ENCODE results near the gene SSR1.
A peak's percentile ranks its signal among the peaks of the same experiment; 100 is the strongest.

The SSR1 gene

GRCh38 chr6:7261852-7262461, 51.0 kb downstream of the SSR1 start:
- no peak overlapping the region for H2BK5ac ChIP-seq (ENCODE audit: low read depth, low read length, poor library complexity, severe bottlenecking)
- no peak for DNase-seq
- H2AFZ ChIP-seq (ENCODE audit: low read depth, low read length) = peak overlapping the region; percentile 30
- H3K14ac ChIP-seq (ENCODE audit: low read length in 2 of 2) = no peak overlapping the region
- peak overlapping the region; percentile 62 for H3K4me2 ChIP-seq (ENCODE audit: low read length, poor library complexity, severe bottlenecking)
- H3K4ac ChIP-seq (ENCODE audit: low read depth in 1 of 2, low read length in 2 of 2) = peak overlapping the region in 1 of 2 experiments; percentile 19
- peak overlapping the region in 1 of 2 experiments; percentile 89 for H2BK12ac ChIP-seq (ENCODE audit: low read length in 2 of 2)
- no peaks in the 10 kb centered on the region for H3K9me3 ChIP-seq (ENCODE audit: control insufficient read depth, low read length)
- no peaks in the 10 kb centered on the region for H3K36me3 ChIP-seq (ENCODE audit: control insufficient read depth in 1 of 2, insufficient read depth in 2 of 2, low read depth in 1 of 2, low read length in 2 of 2)
- no peak overlapping the region for H3K27ac ChIP-seq (ENCODE audit: low read length, poor library complexity, severe bottlenecking)
- peak overlapping the region; percentile 90 for H4K8ac ChIP-seq (ENCODE audit: low read length)
- peak overlapping the region; percentile 2 for H4K91ac ChIP-seq (ENCODE audit: low read length)
- H2BK15ac ChIP-seq (ENCODE audit: low read depth, poor library complexity, severe bottlenecking) = no peak overlapping the region
- peak overlapping the region; percentile 90 for H3K9ac ChIP-seq (ENCODE audit: low read length)
- H3K4me1 ChIP-seq (ENCODE audit: control insufficient read depth, insufficient read depth, low read depth, low read length) = peaks cover 27% of the 10 kb centered on the region
- peaks cover 0 to 5% of the 10 kb centered on the region in 2 experiments for H3K27me3 ChIP-seq (ENCODE audit: control insufficient read depth in 1 of 2, insufficient read depth in 1 of 2, low read length in 2 of 2)
- 38% methylated on average over 12 of the region's 13 CpGs for WGBS
- peak overlapping the region; percentile 67 to 93 for H3K4me3 ChIP-seq (ENCODE audit: insufficient read depth in 1 of 2, low read depth in 1 of 2, low read length in 2 of 2)
- no peak overlapping the region for H3K23ac ChIP-seq (ENCODE audit: low read length in 2 of 2)
- H2BK120ac ChIP-seq (ENCODE audit: low read depth, low read length) = no peak overlapping the region
- no peak overlapping the region for H2AK5ac ChIP-seq (ENCODE audit: low read length, severe bottlenecking)
- no peaks in the 10 kb centered on the region for H3K79me1 ChIP-seq (replicated peaks; ENCODE audit: low read length, poor library complexity, severe bottlenecking)
- peak overlapping the region; percentile 80 to 90 for H3K18ac ChIP-seq (ENCODE audit: low read depth in 1 of 2, low read length in 2 of 2)

DNA sequence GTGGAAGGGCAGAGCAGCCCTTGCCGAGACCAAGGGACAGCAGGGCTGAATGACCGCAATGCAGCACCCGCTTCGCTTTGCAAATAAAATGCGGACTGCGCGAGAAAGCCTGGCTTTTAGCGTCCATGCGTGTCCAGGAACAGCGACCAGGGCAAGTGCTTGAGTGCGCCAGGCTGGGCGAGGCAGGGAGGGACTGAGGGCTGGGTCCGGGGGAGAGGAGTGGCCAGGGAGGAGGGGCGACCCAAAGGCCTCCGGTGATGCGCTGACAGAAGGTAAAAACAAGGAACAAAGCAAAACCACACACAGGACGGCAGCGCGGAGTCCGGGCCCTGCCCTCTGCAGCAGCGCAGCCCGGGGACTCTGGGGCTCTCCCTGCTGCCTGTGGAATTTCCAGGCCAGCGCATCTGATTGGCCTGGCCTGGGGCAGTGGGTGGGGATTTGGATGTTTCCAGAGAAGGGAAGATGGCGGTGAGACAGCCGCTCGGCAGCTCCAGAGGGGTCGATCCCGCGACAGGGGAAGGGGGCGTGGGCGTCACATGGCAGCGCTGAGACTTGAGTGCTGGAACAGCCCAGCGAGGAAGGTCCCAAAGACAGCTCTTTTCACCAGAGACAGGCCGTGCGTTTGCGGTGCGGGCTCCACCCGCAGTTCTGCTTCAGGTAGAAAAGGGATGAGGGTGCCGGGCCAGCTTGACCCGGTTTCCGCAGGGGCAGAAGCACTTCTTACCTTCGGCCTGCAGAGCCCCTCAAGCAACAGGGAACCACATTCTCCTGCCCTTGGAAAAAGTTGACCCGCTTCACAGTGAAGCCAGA, 51.8 kb downstream of the SSR1 start:
- Histone ChIP-seq H3K4me3 (ENCODE audit: insufficient read depth in 1 of 2, low read depth in 1 of 2, low read length in 2 of 2) (peak overlapping the region; percentile 67 to 93), H3K4me2 (ENCODE audit: low read length, poor library complexity, severe bottlenecking) (peak overlapping the region; percentile 62), H4K91ac (ENCODE audit: low read length) (peak overlapping the region; percentile 71), H3K27me3 (ENCODE audit: control insufficient read depth in 1 of 2, insufficient read depth in 1 of 2, low read length in 2 of 2) (peaks cover 0 to 5% of the 10 kb centered on the region in 2 experiments), H3K9ac (ENCODE audit: low read length) (peak overlapping the region; percentile 90), H3K9me3 (ENCODE audit: control insufficient read depth, low read length) (no peaks in the 10 kb centered on the region), H4K8ac (ENCODE audit: low read length) (peak overlapping the region; percentile 90), H2BK15ac (ENCODE audit: low read depth, poor library complexity, severe bottlenecking) (peak overlapping the region; percentile 91), H3K36me3 (ENCODE audit: control insufficient read depth in 1 of 2, insufficient read depth in 2 of 2, low read depth in 1 of 2, low read length in 2 of 2) (no peaks in the 10 kb centered on the region), H2AK5ac (ENCODE audit: low read length, severe bottlenecking) (no peak overlapping the region), H2BK12ac (ENCODE audit: low read length in 2 of 2) (peak overlapping the region in 1 of 2 experiments; percentile 57), H3K23ac (ENCODE audit: low read length in 2 of 2) (no peak overlapping the region), H2BK5ac (ENCODE audit: low read depth, low read length, poor library complexity, severe bottlenecking) (no peak overlapping the region), H3K4me1 (ENCODE audit: control insufficient read depth, insufficient read depth, low read depth, low read length) (peaks cover 24% of the 10 kb centered on the region), H3K4ac (ENCODE audit: low read depth in 1 of 2, low read length in 2 of 2) (peak overlapping the region; percentile 19 to 36), H3K27ac (ENCODE audit: low read length, poor library complexity, severe bottlenecking) (peak overlapping the region; percentile 37), H3K79me1 (replicated peaks; ENCODE audit: low read length, poor library complexity, severe bottlenecking) (no peaks in the 10 kb centered on the region), H3K18ac (ENCODE audit: low read depth in 1 of 2, low read length in 2 of 2) (peak overlapping the region; percentile 80 to 90), H2BK120ac (ENCODE audit: low read depth, low read length) (peak overlapping the region; percentile 55), H3K14ac (ENCODE audit: low read length in 2 of 2) (peak overlapping the region in 1 of 2 experiments; percentile 55), H2AFZ (ENCODE audit: low read depth, low read length) (peak overlapping the region; percentile 59)
- WGBS = 1% methylated on average over 43 of the region's 43 CpGs
- peak; percentile 91 for DNase-seq

GRCh38 chr6:7260291-7261031, 52.5 kb downstream of the SSR1 start:
- no peak for DNase-seq
- Histone ChIP-seq H3K79me1 (replicated peaks; ENCODE audit: low read length, poor library complexity, severe bottlenecking) (no peaks in the 10 kb centered on the region), H3K23ac (ENCODE audit: low read length in 2 of 2) (no peak overlapping the region), H3K18ac (ENCODE audit: low read depth in 1 of 2, low read length in 2 of 2) (peak overlapping the region; percentile 38 to 73), H3K36me3 (ENCODE audit: control insufficient read depth in 1 of 2, insufficient read depth in 2 of 2, low read depth in 1 of 2, low read length in 2 of 2) (no peaks in the 10 kb centered on the region), H2AFZ (ENCODE audit: low read depth, low read length) (no peak overlapping the region), H3K4me2 (ENCODE audit: low read length, poor library complexity, severe bottlenecking) (peak overlapping the region; percentile 59), H2BK15ac (ENCODE audit: low read depth, poor library complexity, severe bottlenecking) (peak overlapping the region; percentile 91), H3K27ac (ENCODE audit: low read length, poor library complexity, severe bottlenecking) (no peak overlapping the region), H3K9ac (ENCODE audit: low read length) (peak overlapping the region; percentile 90), H3K4ac (ENCODE audit: low read depth in 1 of 2, low read length in 2 of 2) (peak overlapping the region in 1 of 2 experiments; percentile 36), H3K27me3 (ENCODE audit: control insufficient read depth in 1 of 2, insufficient read depth in 1 of 2, low read length in 2 of 2) (peaks cover 0 to 5% of the 10 kb centered on the region in 2 experiments), H3K9me3 (ENCODE audit: control insufficient read depth, low read length) (peaks cover 6% of the 10 kb centered on the region), H2BK5ac (ENCODE audit: low read depth, low read length, poor library complexity, severe bottlenecking) (no peak overlapping the region), H4K91ac (ENCODE audit: low read length) (peak overlapping the region; percentile 71), H2AK5ac (ENCODE audit: low read length, severe bottlenecking) (no peak overlapping the region), H3K4me1 (ENCODE audit: control insufficient read depth, insufficient read depth, low read depth, low read length) (peaks cover 24% of the 10 kb centered on the region), H3K14ac (ENCODE audit: low read length in 2 of 2) (peak overlapping the region in 1 of 2 experiments; percentile 19), H2BK12ac (ENCODE audit: low read length in 2 of 2) (peak overlapping the region in 1 of 2 experiments; percentile 23), H4K8ac (ENCODE audit: low read length) (peak overlapping the region; percentile 77), H2BK120ac (ENCODE audit: low read depth, low read length) (peak overlapping the region; percentile 55), H3K4me3 (ENCODE audit: insufficient read depth in 1 of 2, low read depth in 1 of 2, low read length in 2 of 2) (peak overlapping the region; percentile 46 to 93)
- 64% methylated on average over 11 of the region's 13 CpGs for WGBS

Data from mesenchymal stem cell (in vitro differentiated cells and primary cell).